Upper lobe of left lung (tissue), 6 donors: ENCODE data around the gene UST. TPM values are rescaled to one million over a fixed set of nuclear protein-coding genes. Genes with fewer than 3 reads are reported as not detected.
A peak's percentile ranks its signal among the peaks of the same experiment; 100 is the strongest.
"Not testable (repeated sequence)": the region's sequence is repeated elsewhere in the genome, so short reads cannot be mapped to it uniquely, and the experiment has no call there.

Experiments used
- ATAC-seq, 2 donors: fragments of 200-7000 bp; cut with Tn5 transposase; one replicate each; pipeline ENCODE4 v1.9.1; 2022; ENCODE audit warnings: mild to moderate bottlenecking in 2 of 2, moderate library complexity in 2 of 2; ENCODE audit not compliant: low FRiP score in 2 of 2
- DNase-seq, 2 donors: peaks; one replicate each; pipeline ENCODE4 v3.0.0-alpha.2; 2019 to 2020
- H3K27ac ChIP-seq, 4 donors: fragments of 200-600 bp; sonication (generic); one replicate each; pipeline ENCODE4 v1.5.1; 2016 to 2019
- H3K27me3 ChIP-seq, 4 donors: fragments of 200-600 bp; sonication (generic); one replicate each; pipeline ENCODE4 v1.5.1; 2017 to 2019
- H3K36me3 ChIP-seq, 4 donors: fragments of 200-600 bp; sonication (generic); one replicate each; pipeline ENCODE4 v1.5.1; 2016 to 2019
- H3K4me1 ChIP-seq, 4 donors: fragments of 200-600 bp; sonication (generic); one replicate each; pipeline ENCODE4 v1.5.1; 2018 to 2019
- H3K4me3 ChIP-seq, 4 donors: fragments of 200-600 bp; sonication (generic); one replicate each; pipeline ENCODE4 v1.5.1; 2017 to 2019; ENCODE audit warnings: mild to moderate bottlenecking in 2 of 4, moderate library complexity in 1 of 4
- H3K9me3 ChIP-seq, 4 donors: fragments of 200-600 bp; sonication (generic); one replicate each; pipeline ENCODE4 v1.5.1; 2018 to 2019
- CTCF ChIP-seq, 6 experiments: fragments of 450-650 bp in 4 of 6; fragments of 200-600 bp in 2 of 6; sonication (generic) in 2 of 6; IDR thresholded peaks; one replicate each; pipeline ENCODE4 v1.5.1; 2016 to 2019; ENCODE audit warnings: antibody characterized with exemption in 6 of 6
- EP300 ChIP-seq, 4 donors: sonication (generic); formaldehyde crosslinking; IDR thresholded peaks; one replicate each; pipeline ENCODE4 v1.5.1; 2017; ENCODE audit warnings: antibody characterized with exemption in 4 of 4, control low read depth in 2 of 4
- POLR2A ChIP-seq, 4 donors: fragments of 450-650 bp; IDR thresholded peaks; one replicate each; pipeline ENCODE4 v1.5.1; 2016 to 2017; ENCODE audit warnings: antibody characterized with exemption in 4 of 4, mild to moderate bottlenecking in 2 of 4
- POLR2AphosphoS5 ChIP-seq, 2 donors: sonication (generic); formaldehyde crosslinking; IDR thresholded peaks; one replicate each; pipeline ENCODE4 v1.5.1; 2017; ENCODE audit warnings: antibody characterized with exemption in 2 of 2
- WGBS, 2 donors: methylation state at CpG; one replicate each; pipeline ENCODE4 v1.1.5; 2017 to 2018; 5-methylcytosine and 5-hydroxymethylcytosine counted together
- total RNA-seq, 6 donors: library from RNA; depleted of rRNA in 4 of 6; stranded (reverse); fragments of >200 nt in 4 of 6; gene quantifications; one replicate each; pipeline versions ENCODE4 v1.1.0 to v1.2.1, GENCODE V29; 2016 to 2021
- donor health status: DM: no; HTN: no; CAD: no; lungs with moderate emphysema.
- donor health status: DM: no; HTN: yes; CAD: no; lungs with severe emphysema.

Gene UST
- total RNA-seq, 6 donors from 2014 or later = 10.2 to 21.6 (median 14.2) TPM

GRCh38 chr6:148850964-148851363 is 104.1 kb downstream of the UST start:
- peaks cover 0 to 5% (median 2%) of the 10 kb centered on the region in 4 donors for H3K4me1 ChIP-seq
- 88 to 95% methylated on average over 3 of the region's 3 CpGs for WGBS, 2 donors
- DNase-seq (no peak), ATAC-seq (no peak)
- no peaks in the 10 kb centered on the region for H3K9me3 ChIP-seq
- TF ChIP-seq EP300 (IDR thresholded peaks at IDR 0.05) = no peak
- no peak overlapping the region for H3K4me3 ChIP-seq
- H3K27me3 ChIP-seq = no peaks in the 10 kb centered on the region
- H3K27ac ChIP-seq = no peak overlapping the region
- H3K36me3 ChIP-seq = no peaks in the 10 kb centered on the region

GRCh38 chr6:148851683-148852556 is 105.1 kb downstream of the UST start:
- ATAC-seq (no peak), DNase-seq (no peak)
- TF ChIP-seq POLR2A (IDR thresholded peaks at IDR 0.05) = no peak
- TF ChIP-seq POLR2AphosphoS5 (IDR thresholded peaks at IDR 0.05) = no peak
- H3K27ac ChIP-seq = no peak overlapping the region
- no peaks in the 10 kb centered on the region for H3K27me3 ChIP-seq
- 77 to 83% methylated on average over 16 of the region's 16 CpGs for WGBS, 2 donors
- no peak overlapping the region for H3K4me3 ChIP-seq
- H3K9me3 ChIP-seq = no peaks in the 10 kb centered on the region
- H3K36me3 ChIP-seq = no peaks in the 10 kb centered on the region
- H3K4me1 ChIP-seq = peaks cover 0 to 5% (median 2%) of the 10 kb centered on the region in 4 donors

- H3K4me1 ChIP-seq = peaks cover 0 to under 1% (median 0%) of the 10 kb centered on the region in 4 donors
- H3K27me3 ChIP-seq = no peaks in the 10 kb centered on the region
- DNase-seq (no peak), ATAC-seq (no peak)
- no peak for TF ChIP-seq POLR2AphosphoS5 (IDR thresholded peaks at IDR 0.05)
- TF ChIP-seq CTCF (IDR thresholded peaks at IDR 0.05) = no peak
- no peak for TF ChIP-seq EP300 (IDR thresholded peaks at IDR 0.05)
- no peak for TF ChIP-seq POLR2A (IDR thresholded peaks at IDR 0.05)
- H3K4me3 ChIP-seq = no peak overlapping the region
- no peaks in the 10 kb centered on the region for H3K36me3 ChIP-seq
- 82 to 84% methylated on average over 6 of the region's 6 CpGs for WGBS, 2 donors
- H3K27ac ChIP-seq = no peak overlapping the region
- H3K9me3 ChIP-seq = no peaks in the 10 kb centered on the region
Observed at GRCh38 chr6:148852688-148853087, 105.9 kb downstream of the UST start.

- H3K9me3 ChIP-seq, ATAC-seq, H3K4me1 ChIP-seq, H3K36me3 ChIP-seq, H3K4me3 ChIP-seq, H3K27ac ChIP-seq, H3K27me3 ChIP-seq, DNase-seq: not testable (repeated sequence)
- WGBS, 2 donors = 95 to 100% methylated on average over 3 of the region's 3 CpGs
Observed at GRCh38 chr6:148853113-148853512, 106.3 kb downstream of the UST start.

- Histone ChIP-seq H3K27me3 (no peaks in the 10 kb centered on the region), H3K4me3 (no peak overlapping the region), H3K36me3 (no peaks in the 10 kb centered on the region), H3K9me3 (no peaks in the 10 kb centered on the region), H3K4me1 (no peaks in the 10 kb centered on the region), H3K27ac (no peak overlapping the region)
- WGBS, 2 donors = 15 to 22% methylated on average over 5 of the region's 5 CpGs
- ATAC-seq = peak in 1 of 2 donors; percentile 50
- DNase-seq = no peak
- TF ChIP-seq EP300 (IDR thresholded peaks at IDR 0.05) (no peak), POLR2A (IDR thresholded peaks at IDR 0.05) (no peak), CTCF (IDR thresholded peaks at IDR 0.05) (no peak), POLR2AphosphoS5 (IDR thresholded peaks at IDR 0.05) (no peak)
Observed at GRCh38 chr6:148854096-148854495, 107.3 kb downstream of the UST start.

DNA sequence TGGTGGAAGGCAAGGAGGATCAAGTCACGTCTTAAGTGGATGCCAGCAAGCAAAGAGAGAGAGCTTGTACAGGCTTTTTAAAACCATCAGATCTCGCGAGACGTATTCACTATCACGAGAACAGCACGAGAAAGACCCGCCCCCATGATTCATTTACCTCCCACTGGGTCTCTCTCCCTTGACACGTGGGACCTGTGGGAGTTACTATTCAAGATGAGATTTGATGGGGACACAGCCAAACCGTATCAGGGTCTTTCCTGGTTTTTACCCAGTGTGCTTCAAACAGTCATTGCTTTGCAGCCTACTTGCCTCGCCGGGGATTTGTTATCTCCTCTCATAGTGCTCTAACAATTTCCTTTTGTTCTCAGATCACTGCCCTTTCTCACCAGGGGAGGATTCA is 108.2 kb downstream of the UST start:
- DNase-seq (no peak), ATAC-seq (no peak)
- H3K27me3 ChIP-seq = no peaks in the 10 kb centered on the region
- H3K36me3 ChIP-seq = no peaks in the 10 kb centered on the region
- TF ChIP-seq POLR2A (IDR thresholded peaks at IDR 0.05) (no peak), POLR2AphosphoS5 (IDR thresholded peaks at IDR 0.05) (no peak), EP300 (IDR thresholded peaks at IDR 0.05) (no peak), CTCF (IDR thresholded peaks at IDR 0.05) (no peak)
- H3K4me1 ChIP-seq = no peaks in the 10 kb centered on the region
- no peak overlapping the region for H3K4me3 ChIP-seq
- 72 to 75% methylated on average over 11 of the region's 11 CpGs for WGBS, 2 donors
- H3K9me3 ChIP-seq = no peaks in the 10 kb centered on the region
- no peak overlapping the region for H3K27ac ChIP-seq
